H1 (cell line): ENCODE data around the gene CHD3. TPM values are rescaled to one million over a fixed set of nuclear protein-coding genes. Genes with fewer than 3 reads are reported as not detected.

Source experiments
- POLR2A ChIP-seq, 2 experiments: IDR thresholded peaks; 1 replicate in 1 of 2; 2 replicates in 1 of 2; pipeline ENCODE4 v1.6.1; 2011; ENCODE audit warnings: low read depth in 2 of 2, low read length in 2 of 2, mild to moderate bottlenecking in 2 of 2; ENCODE audit errors: control extremely low read depth in 1 of 2
- SIX5 ChIP-seq: IDR thresholded peaks from 2 replicates; pipeline ENCODE4 v1.6.1; 2011; ENCODE audit warnings: mild to moderate bottlenecking, low read depth, low read length
- TAF1 ChIP-seq: IDR thresholded peaks from 2 replicates; pipeline ENCODE4 v1.6.1; 2011; ENCODE audit warnings: mild to moderate bottlenecking, low read depth, low read length
- polyA plus RNA-seq, 7 experiments: library from polyadenylated mRNA; depleted of rRNA in 3 of 7; stranded (reverse) in 5 of 7; unstranded in 2 of 7; fragments of >200 nt in 5 of 7; fragments of 200-250 nt in 2 of 7; gene quantifications; 1 replicate in 5 of 7; 2 replicates in 1 of 7; 4 replicates in 1 of 7; pipeline versions ENCODE4 v1.2.1 to v1.2.3, GENCODE V29; 2011 to 2013; ENCODE audit warnings: missing spikeins in 2 of 7, mixed read lengths in 2 of 7
- total RNA-seq: library from RNA; stranded (reverse); fragmentation: NEBNext Ultra II Directional; extraction: Animal tissue kit (Norgen Biotek cat#: 25700); gene quantifications from 2 replicates; pipeline ENCODE4 v1.2.1, GENCODE V29; 2021
- TF ChIP-seq, protein P1 (sequence below): IDR thresholded peaks from 2 replicates; pipeline ENCODE4 v1.6.1; 2012; ENCODE audit warnings: inconsistent platforms

Gene CHD3
- total and polyA plus RNA-seq, 2 of the 8 experiments (the other 6 are each of a cell fraction or from before 2014, with no cell fraction given): 12.3 to 12.9 TPM

DNA sequence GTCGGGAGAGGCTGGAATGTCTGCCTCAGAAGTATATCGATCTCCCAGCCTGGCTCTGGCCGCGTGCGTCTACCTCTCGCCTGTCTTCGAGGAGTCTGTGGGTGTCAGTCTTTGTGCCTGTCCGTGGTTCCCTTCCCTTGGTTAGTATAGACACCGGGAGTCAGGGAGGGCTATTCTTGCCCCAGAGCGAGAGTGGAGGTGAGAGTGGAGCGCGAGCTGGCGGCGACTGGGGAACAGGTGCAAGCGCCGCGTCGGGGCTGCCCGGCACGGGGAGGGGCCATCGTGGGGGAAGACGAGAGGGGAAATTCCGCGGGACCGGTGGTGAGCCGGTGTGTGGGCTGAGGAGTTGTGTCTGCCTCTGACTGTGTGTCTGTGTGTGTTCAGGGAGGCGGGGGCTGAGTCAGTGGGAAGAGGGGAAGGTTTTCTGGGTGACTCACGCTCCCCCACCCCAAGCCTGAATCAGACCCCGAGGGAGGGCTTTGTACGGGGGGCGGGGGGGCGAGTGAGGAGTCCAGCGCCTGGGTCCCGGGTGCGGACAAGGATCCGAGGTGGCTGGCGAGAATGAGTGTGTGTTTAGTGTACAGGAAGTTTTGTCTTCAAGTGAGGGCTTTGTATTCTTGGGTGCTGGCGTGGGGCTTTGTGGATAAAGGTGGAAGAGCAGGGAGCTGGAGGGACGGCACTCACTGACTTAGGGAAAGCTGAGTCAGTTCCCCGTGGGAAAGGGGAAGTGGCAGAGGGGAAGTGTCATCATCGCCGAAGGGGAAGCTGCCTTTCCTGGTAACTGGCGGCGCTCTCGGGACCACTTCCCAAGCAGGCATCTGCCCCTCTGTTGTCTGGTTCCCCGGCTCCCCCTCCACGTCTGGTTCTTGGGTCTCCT, 46.0 kb upstream of the CHD3 start (continued):
- TF ChIP-seq, protein P1, sequence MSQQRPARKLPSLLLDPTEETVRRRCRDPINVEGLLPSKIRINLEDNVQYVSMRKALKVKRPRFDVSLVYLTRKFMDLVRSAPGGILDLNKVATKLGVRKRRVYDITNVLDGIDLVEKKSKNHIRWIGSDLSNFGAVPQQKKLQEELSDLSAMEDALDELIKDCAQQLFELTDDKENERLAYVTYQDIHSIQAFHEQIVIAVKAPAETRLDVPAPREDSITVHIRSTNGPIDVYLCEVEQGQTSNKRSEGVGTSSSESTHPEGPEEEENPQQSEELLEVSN: peak; percentile 39
- TF ChIP-seq TAF1 (no peak), SIX5 (no peak), POLR2A (IDR thresholded peaks at IDR 0.05; ENCODE audit: control extremely low read depth in 1 of 2, low read depth in 2 of 2, low read length in 2 of 2) (no peak)
